SKM-1 treated with dmso at 0.1 percent for 144 hours (cell line): ENCODE results near the gene RAB44.

Experiments used
- DNase-seq: peaks from one replicate; lab custom pipeline; 2025; ENCODE audit not compliant: unreplicated experiment; lab: John Stamatoyannopoulos, UW

The RAB44 gene

GRCh38 chr6:36730424-36731380, 33.1 kb downstream of the RAB44 start:
- no peak for DNase-seq

DNA sequence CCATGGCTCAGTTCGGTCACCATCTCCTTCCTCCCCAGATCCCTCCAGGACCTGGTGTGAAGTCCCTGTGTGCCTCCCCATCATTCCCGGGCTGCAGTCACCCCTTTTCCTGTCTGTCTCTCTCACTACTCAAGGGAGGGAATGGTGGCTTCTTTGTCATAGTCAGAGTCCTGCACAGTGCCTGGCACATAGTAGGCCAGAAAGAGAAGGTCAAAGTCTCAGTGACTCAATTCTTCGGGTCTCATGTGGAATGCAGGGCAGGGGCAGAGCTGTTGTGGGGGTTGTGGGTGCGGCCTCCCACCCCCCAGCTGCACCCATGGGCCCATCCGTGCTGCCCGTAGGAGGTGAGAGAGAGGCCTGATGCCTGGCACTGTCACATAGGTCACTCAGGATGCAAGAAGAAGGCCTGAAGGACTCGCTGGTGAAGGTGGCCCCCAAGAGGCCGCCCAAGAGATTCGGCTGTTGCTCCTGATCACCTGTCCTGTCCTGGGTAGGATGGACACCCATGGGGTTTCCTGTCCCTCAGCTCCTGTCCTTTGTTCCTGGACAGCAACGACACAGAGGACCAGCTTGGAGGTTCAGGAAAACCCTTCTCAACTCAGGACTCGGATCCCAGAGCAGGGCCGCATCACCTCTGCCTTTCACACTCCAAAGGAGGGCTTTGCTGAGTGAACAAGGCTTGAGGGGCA, 34.1 kb downstream of the RAB44 start:
- no peak for DNase-seq

DNA sequence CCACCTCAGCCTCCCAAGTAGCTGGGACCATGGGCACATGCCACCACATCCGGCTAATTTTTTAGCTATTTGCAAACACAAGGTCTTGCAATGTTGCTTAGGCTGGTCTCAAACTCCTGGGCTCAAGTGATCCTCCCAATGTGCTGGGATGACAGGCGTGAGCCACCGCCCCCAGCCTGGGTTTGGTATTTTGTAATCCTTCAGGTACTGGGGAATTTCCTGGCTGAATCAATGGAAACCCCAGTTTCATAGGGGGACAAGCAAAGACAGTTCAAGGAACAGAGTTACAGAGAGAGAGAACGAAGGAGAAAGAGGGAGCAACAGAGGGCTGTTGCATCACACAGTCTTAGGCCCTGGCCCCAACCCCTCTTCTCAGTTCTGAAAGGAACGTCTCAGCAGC, 35.7 kb downstream of the RAB44 start:
- no peak for DNase-seq

- no peak for DNase-seq
These were observed 36.9 kb downstream of the RAB44 start for GRCh38 chr6:36734486-36735060.

DNA sequence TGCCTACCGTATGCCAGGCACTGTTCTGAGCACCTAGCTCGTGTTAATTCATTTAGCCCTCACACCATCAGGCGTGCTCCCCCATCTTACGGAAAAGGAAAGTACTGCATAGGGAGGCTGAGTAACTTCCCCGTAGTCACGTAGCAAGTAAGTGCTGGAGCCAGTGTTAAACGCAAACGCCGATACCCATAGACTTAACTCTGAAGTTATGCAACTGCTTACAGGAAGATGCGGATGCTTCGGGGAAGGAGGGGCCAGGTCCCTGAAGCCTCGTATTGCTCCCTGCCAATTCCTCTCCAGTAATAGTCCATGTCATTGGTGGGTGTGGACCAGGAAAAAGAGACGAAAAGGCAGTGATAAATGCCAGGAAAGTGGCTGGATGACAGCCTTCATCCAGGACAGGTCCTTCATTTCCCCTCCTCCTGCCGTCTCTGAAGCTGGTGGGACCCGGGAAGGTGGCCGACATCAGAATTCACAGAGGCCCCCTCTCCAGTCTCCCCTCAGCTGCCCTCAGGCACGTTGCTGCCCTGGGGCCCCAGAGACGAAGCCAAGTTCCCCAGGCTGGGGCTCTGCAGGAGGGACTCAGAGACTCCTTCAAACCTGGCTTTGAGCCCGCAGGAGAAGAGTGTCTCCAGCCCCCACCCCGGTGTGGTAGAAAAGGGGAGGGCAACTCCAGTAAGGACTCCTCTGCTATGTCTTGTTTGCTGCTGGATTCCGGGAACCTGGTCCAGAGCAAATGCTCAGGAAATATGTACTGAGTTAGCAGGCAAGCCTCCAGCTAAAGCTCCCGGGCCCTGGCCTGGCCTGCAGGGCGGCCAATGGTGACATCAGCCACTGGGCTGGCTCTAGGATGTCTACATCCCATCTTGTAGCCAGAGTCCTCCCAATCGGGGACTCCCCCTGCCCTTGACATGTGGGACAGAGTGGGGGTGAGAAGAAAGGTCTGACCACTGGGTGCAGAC, 37.8 kb downstream of the RAB44 start:
- peak; percentile 90 for DNase-seq

GRCh38 chr6:36737043-36737785, 39.6 kb downstream of the RAB44 start:
- no peak for DNase-seq

DNA sequence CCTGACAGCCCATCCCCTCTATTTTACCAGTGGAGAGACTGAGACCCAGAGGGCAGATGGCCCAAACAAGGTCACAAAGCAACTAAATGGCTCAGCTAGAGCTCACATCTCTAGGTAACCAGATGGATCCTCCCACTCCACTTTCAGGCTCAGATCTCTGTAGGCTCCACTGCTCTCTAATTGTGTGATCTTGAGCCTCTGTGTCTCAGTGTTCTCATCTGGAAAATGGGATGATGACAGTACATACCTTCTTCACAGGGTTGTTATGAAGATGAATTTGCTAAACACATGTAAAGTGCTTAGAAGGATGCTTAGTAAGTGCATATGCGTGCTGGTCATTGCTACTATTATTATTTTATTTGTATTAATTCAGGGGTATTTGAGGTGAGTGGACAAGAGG, 40.5 kb downstream of the RAB44 start:
- no peak for DNase-seq

- DNase-seq, result no peak
These were observed 42.6 kb downstream of the RAB44 start for GRCh38 chr6:36739947-36740817.

DNA sequence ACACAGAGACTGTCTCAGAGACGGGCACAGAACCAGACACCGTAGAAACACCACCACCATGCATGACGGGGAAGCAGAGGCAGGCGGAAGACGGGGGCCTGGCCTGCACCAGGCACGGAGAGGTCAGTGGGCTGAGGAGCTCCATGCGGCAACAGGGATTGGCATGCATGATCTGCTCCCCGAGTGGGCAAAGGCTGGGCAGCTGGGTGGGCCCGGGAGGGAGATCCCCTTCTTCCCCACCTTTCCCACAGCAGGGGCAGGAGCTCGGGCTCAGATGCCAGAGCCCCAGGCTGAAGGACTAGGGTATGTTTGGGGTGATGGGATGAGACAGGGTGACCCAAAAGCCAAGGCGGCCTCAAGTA, 43.2 kb downstream of the RAB44 start:
- DNase-seq, result no peak

- no peak for DNase-seq
These were observed 44.5 kb downstream of the RAB44 start for GRCh38 chr6:36742146-36742545.

DNA sequence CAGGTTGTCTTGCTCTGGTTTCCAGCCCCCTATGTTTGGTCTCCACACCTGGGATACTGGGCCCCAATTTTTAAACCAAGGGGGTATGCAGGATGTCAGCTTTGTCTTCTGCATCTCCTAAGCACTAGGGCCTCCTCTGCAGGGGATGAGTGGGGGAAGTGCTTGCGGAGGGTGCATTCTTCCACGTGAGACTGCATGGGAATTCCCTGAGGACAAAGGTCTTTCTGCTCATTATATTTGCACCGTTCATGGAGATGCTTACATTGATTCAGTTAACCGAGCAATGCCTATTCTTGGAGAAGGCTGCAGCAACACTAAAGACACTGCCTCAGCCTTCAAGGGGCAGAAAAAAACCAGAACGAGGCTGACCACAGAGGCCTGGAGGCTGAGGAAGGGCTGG, 45.4 kb downstream of the RAB44 start:
- no peak for DNase-seq

DNA sequence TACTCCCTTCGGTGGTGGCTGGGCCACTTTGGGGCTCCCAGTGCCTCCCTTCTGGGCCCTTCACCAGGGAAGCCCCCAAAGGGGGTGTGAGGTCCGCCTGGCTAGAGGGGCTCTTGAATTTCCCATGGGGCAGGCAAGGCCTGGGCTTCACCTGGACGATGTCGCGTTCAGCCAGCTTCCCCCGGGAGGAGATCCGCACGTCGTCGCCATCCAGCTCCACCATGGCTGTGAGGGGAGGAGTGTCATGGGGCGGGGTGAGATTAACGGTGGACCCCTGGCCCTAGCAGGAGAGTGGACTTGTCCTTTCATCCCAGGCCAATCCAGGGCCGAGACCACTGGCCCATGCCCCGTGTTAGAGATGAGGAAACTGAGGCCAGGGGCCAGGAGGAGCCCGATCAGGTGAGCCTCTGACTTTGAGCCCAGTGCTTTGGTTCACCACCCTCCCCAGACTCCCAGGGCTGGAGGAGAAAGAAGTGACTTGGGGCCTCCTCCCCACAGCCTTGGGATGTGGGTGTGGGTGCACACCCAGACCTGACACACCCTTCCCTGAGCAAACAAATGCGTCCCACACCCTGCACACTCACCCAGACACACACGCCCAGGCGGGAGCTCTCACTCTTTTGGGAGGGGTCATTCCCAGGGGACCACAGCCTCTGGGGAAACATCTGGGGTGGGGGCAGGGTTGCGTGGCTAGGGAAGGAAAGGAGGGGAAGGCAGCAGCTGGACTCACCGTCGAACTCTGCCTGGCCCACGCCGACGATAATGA, 46.1 kb downstream of the RAB44 start:
- no peak for DNase-seq

GRCh38 chr6:36744304-36744673, 46.7 kb downstream of the RAB44 start:
- no peak for DNase-seq

DNA sequence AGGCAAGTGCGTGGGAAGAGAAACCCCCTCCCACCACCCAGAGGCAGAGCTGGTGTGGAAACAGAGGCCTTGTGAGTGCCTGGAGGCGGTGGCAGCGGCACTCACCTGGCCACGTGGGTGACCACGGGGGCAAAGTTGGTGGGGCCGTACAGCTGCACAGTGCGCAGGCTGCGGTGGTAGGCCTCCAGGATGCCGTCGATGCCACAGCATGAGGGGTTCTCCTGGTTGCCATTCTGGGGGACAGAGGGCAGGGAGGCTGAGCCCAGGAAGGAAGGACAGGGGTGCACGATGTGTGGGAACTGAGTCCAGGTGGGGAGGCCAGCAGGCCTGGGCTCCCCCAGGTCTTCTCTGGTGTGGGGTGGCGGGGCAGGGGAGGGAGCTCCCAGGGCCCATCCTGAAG, 47.7 kb downstream of the RAB44 start:
- DNase-seq, result no peak

GRCh38 chr6:36745836-36746235, 48.2 kb downstream of the RAB44 start:
- DNase-seq, result no peak

- no peak for DNase-seq
These were observed 48.6 kb downstream of the RAB44 start for GRCh38 chr6:36746251-36746650.

- no peak for DNase-seq
These were observed 52.3 kb downstream of the RAB44 start for GRCh38 chr6:36749829-36750489.

- no peak for DNase-seq
These were observed 53.5 kb downstream of the RAB44 start for GRCh38 chr6:36751091-36751490.
